DMS153 (cell line): ENCODE measurements around the gene SERINC1.

Experiments used
- DNase-seq: peaks from one replicate; lab custom pipeline; 2025; lab: John Stamatoyannopoulos, UW

SERINC1 gene

GRCh38 chr6:122432816-122433215, 38.8 kb downstream of the SERINC1 start:
- no peak for DNase-seq

DNA sequence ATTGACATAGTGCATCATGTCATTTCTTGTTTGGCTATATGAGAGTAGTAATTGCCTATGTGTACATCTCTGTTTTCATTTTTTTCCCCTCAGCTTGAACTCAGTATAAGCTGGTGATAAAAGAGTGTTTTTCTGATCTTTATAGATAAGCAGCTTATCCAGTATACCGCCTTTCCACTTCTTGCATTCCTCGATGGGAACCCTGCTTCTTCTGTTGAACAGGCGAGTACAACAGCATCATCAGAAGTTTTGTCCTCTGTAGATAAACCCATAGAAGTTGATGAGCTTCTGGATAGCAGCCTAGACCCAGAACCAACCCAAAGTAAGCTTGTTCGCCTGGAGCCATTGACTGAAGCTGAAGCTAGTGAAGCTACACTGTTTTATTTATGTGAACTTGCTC, 39.8 kb downstream of the SERINC1 start:
- no peak for DNase-seq

DNA sequence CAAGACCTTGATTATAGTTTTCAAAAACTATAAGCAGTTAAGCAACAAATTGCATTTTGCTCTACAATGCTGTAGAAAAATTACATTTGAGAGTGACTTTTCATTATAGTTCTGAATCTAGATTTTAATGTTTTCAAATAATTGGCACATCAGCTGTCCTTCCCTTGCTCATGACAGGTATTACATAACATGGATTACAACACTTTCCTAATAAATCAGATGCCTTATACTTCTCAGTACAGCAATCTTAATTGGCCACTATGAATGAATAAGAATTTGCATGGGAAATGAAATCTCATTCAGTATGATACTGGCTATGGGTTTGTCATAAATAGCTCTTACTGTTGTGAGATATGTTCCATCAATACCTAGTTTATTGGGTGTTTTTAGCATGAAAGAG, 42.3 kb downstream of the SERINC1 start:
- no peak for DNase-seq

DNA sequence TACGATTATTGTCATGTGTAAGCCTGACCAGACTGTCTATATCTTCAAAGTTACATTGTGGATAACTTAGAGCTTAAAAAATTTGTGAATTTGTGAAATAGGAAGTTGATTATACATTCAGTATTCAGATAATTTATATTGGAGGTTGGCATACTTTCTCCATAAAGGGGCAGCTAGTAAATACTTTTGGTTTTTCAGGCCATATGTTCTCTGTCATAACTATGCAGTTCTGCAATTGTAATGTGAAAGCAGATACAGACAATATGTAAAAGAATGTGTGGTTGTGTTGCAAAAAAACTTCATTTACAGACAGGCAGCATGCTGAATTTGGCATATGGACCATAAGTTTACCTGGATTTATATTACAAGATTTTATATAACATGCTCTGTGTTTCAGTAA, 42.8 kb downstream of the SERINC1 start:
- no peak for DNase-seq

DNA sequence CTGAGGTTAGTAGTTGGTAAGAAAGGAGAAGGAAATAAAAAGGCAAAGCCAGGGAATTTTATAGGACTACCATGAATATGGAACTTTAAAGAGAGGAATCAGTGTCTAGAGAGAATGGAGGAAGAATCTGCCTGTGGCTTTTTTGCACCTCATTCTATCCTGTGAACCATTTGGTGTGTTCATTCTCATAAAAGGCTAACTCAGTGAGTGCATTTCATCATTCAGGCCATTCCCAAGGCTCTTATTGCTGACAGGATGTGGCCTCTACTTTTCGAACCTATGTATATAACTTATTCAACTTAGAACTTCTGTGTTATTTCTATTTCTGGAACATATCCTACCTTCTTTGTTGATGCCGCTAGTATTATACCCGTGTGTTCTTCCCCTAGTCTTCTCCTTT, 45.0 kb downstream of the SERINC1 start:
- DNase-seq: no peak

- DNase-seq: no peak
Observed at GRCh38 chr6:122423734-122424133, 47.9 kb downstream of the SERINC1 start.

DNA sequence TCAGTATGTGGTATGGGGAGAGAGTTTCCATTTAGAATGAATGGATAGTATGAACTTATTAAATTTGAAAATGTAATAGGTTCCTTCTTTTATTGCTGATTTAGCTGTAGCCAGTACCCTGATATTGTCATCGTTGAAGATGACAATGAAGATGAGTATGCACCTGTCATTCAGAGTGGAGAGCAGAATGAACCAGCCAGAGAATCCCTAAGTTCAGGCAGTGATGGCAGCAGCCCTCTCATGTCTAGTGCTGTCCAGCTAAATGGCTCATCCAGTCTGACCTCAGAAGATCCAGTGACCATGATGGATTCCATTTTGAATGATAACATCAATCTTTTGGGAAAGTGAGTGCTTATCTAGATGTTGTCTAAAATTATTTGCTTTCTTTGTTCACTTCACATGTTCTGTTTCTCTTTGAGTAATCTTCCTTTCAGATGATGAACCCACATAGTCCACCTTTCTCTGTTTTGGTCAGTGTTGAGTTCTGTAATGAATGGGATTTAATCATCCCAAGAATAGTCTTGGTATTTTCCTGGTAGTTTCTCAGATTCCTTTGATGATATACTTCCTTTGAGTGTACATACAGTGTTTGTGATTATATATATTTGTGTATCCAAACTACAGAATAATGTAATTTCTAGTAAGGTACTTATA, 48.9 kb downstream of the SERINC1 start:
- no peak for DNase-seq

DNA sequence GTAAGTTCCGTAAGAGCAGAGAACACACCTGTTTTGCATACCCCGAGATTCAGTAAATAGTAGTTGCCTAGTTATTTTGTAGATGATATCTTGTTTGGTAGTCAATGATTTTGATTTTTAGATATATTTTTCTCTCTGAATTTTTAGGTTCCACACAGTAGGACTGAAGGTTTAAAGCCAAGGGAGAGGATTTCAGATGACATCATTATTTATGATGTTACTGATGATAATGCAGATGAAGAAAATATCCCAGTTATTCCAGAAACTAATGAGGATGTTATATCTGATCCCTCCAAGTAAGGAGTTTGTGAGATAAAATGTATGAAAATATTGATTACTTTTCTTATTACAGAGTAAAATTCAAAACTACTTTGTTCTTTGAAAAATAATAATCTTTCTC, 49.6 kb downstream of the SERINC1 start:
- no peak for DNase-seq

DNA sequence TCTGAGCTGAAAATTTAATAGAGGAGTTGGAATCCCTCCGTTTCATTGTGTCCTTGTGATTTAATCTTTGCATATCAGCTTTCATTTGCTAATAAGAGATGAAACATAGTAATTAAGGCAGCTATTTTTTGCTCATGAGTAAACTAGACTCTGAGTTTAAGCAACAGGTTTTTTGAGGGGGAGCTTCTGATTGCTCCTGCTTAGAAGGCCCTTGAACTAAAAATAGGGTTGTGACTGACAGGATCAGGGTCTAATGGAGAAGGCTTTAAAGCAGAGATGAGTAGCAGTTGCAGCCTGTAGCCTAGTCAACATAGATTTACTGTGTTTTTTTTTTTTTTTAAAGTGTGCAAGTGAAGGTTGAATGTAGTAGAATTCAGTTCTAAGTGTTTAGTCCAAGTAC, 54.8 kb downstream of the SERINC1 start:
- no peak for DNase-seq

DNA sequence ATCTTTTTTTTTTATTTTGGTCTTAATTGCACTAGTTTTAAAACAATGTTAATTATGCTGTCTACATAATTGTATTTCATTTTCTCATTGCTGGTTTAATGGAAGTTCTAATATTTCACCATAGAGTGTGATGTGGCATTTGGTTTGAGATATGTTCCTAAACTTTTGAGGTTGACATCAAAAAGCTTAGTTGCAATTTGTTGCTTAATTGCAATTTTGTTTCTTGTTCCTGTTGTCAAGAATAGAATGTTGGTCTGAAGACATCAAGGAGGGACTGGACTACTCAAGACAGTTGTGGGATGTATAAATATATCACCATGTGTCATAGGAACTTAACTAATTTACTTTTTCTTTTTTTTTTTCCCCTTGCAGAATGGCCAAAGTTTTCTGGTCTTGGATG, 59.6 kb downstream of the SERINC1 start:
- no peak for DNase-seq

GRCh38 chr6:122408702-122409458, 62.7 kb downstream of the SERINC1 start:
- DNase-seq: no peak

GRCh38 chr6:122408240-122408639, 63.4 kb downstream of the SERINC1 start:
- no peak for DNase-seq

GRCh38 chr6:122407712-122408111, 63.9 kb downstream of the SERINC1 start:
- DNase-seq: no peak

GRCh38 chr6:122406187-122406586, 65.4 kb downstream of the SERINC1 start:
- no peak for DNase-seq

GRCh38 chr6:122405417-122405816, 66.2 kb downstream of the SERINC1 start:
- DNase-seq: no peak

GRCh38 chr6:122404444-122404843, 67.2 kb downstream of the SERINC1 start:
- DNase-seq: no peak

GRCh38 chr6:122401104-122401503, 70.5 kb downstream of the SERINC1 start:
- no peak for DNase-seq

GRCh38 chr6:122400462-122401089, 71.0 kb downstream of the SERINC1 start:
- DNase-seq: no peak

GRCh38 chr6:122400121-122400450, 71.5 kb downstream of the SERINC1 start:
- no peak for DNase-seq

DNA sequence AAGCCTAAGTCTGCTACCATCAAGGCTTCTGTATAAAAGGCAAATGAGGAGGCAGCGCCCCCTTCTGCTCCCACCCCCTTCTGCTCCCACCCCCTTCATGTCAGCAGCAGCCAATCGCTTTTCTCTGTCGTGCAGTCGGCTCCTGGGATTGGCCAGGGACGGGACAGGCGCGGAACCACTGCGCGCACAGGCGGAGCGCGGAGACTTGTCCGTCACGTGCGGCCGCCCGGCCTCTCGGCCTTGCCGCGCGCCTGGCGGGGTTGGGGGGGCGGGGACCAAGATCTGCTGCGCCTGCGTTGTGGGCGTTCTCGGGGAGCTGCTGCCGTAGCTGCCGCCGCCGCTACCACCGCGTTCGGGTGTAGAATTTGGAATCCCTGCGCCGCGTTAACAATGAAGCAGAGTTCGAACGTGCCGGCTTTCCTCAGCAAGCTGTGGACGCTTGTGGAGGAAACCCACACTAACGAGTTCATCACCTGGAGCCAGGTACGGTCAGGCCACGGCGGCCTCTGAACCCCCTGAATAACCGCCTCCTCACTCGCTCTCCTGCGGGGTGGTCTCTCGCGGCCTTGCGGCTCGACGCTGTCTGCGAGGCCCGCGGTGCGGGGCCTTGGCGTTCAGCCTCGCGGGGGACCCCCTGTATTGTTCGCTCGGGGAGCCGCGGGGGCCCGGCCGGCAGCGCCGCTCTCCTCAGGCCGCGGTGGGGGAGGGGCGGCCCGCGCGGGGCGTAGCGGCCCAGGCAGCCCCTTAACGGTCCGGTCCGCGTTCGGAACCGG, 72.1 kb downstream of the SERINC1 start, which contains the start of gene HSF2:
HSF2 (plus strand) TSS at position 305 of the 773 bp plus-strand sequence; CDS start at position 391, 86 bp downstream.
- peak; percentile 96 for DNase-seq

- no peak for DNase-seq
Observed at GRCh38 chr6:122399055-122399347, 72.6 kb downstream of the SERINC1 start.

GRCh38 chr6:122394016-122394415, 77.6 kb downstream of the SERINC1 start:
- DNase-seq: no peak
